CD4-positive, alpha-beta T cell treated with Interleukin-6 at 100 ng/mL for 8 hours (primary cell): Measurements from ENCODE around the gene LARP4B.

Experiments used
- DNase-seq: peaks from one replicate; pipeline ENCODE4 v3.0.0-alpha.2; 2020; ENCODE audit warnings: mixed read lengths, low spot score

Gene LARP4B

GRCh38 chr10:824946-825345 is 106.6 kb downstream of the LARP4B start:
- DNase-seq: no peak

DNA sequence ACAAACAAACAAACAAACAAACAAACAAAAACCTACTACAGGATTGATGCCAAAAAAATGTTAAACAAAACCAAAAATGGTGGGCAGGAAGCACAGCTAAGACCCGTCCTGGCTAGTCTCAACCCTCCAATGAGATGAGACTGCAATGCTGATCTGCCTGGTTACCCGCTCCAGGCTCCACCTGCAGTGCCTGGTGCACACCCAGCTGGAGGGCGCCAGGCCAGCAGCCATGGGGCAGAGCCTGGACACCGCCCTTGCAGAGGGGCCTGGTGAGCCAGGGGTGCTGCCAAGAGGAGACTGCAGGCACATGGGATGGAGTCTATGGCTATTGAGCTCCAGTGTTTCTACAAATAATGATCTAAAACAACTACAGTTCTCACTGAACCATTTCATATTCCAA is 107.0 kb downstream of the LARP4B start:
- no peak for DNase-seq

DNA sequence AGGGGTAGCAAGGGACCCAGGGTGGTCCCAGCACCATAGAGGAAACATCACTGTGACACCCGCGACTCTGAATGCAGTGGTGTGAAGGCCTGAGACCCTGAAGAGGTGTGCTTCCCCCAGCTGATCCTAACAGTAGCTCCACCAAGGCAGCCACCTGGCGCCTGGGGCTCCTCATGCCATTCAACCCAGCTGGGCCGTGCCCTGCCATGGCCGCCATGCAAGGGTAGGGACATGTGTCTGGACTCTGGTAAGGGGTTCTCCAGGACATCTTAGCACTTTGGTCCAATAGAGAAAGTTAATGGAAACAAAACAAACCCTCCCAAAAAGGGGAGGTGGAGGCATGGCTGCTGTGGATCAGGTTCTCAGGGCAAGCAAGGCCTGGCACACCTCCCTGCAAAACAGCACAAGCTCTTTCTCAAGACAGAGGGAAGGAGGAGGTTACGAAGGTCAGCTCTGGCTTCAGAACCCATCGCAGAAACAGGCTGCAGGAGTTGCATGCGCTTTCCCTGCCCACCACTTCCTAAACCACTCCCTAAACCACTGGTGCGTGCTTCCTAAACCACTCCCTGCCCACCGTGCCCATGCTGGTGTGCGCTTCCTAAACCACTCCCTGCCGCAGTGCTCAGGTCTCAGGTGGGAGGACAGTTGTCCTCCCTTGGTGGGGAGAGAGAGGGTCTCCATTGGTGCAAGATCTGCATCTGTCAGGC is 108.7 kb downstream of the LARP4B start:
- no peak for DNase-seq

DNA sequence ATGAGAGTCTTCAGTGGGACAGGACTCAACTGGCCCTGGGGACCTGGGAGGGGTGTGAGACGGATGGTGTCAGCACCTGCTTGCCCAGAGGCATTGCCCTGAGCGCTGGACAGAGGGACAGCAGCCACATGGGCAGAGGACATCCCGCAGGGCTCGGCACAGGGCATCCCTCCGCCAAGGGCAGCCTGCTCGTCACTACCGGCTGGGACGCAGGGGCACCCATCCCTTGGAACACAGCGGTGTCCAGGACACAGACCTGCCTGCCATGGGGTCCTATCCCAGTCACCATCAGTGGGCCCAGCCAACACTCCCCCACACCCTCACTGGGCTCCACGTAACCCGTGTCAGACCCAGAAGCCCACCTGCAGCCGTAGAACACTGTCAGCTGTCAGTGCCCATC is 109.3 kb downstream of the LARP4B start:
- no peak for DNase-seq

DNA sequence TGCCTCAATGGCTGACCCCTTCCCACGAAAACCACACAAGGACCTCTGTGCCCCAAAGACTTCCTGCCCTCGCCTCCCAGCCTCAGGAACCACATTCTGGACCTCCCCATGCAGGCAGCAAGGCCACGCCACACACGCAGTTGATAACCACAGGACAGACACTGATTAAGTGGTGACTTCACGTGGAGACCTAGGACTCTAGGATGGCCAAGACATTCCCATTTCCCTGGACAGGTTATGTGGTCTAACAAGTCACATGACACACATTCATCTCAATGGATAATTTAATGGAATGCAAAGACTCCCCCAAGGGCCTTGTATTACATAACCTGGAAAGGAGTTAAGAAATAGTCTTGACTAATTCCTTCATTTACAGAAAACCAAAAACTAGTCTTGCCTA is 110.2 kb downstream of the LARP4B start:
- no peak for DNase-seq

- DNase-seq: no peak
These were observed 111.7 kb downstream of the LARP4B start for GRCh38 chr10:819816-820215.

DNA sequence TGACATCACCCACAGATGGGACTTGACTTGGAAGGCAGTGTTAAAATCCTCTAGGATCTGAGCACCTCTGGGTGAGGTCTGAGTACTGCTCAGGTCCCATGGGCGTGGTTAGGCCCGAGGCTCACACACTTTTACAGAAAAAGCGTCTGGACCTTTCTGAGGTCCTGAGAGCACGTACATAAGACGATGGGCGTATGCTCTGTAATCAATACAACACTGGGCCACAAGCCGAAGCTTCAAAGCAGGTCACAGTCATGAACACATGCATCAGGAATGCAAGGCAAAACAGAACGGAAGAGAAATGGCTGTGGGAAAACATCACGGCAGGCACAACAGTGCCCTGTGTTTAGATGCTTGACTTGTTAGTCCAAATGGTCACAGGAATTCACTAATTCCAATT is 112.2 kb downstream of the LARP4B start:
- DNase-seq: no peak

DNA sequence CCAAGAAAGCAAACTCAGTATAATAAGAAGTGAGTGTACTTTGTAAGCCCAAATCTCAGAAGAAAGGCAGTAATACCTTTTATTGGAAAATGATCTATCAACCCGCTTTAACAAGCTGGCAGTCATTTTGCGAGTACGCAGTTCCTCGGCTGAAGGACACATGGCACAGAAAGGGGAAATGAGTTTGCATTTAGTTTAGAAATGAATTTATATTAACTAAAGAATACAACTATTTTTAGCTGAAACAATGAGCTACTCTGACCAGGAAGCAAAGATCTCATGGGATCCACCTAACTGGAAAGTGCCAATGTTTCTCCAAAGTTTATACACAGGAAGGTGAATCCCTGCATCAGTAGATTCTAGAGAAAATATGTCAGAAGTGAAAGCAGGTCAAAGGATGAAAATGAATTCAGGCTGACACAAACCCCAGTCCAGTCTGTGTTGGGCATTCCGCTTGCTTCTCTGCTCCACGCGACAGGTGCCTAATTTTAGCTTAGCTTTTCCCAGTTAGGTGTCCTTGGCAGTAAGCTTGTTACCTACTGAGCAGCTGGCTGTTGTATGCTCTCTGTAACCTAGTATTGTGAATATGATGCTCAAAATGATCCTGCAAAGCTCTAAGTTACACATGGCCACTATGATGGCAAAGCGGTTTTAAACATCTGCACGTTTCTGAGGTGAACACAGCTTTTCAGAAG is 112.8 kb downstream of the LARP4B start:
- DNase-seq: no peak

GRCh38 chr10:818010-818409 is 113.5 kb downstream of the LARP4B start:
- DNase-seq: no peak

DNA sequence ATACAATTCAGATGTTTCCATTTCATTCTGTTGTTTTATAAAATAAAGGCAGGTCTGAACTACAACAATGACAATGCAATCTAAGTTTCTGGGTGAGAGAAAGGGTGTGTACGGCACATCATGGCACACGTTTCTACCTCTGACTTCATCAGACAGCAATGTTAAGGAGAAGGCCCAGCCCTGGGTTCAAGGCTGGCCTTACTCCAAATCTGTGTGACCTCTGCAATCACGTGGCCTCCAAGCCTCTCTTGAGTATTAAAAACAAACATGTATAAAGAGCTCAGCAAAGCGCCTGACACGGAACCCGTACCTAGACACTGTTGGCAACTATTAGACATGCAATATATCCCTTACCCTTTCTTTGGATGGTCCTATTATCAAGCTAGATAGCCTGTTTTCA is 114.1 kb downstream of the LARP4B start:
- no peak for DNase-seq

DNA sequence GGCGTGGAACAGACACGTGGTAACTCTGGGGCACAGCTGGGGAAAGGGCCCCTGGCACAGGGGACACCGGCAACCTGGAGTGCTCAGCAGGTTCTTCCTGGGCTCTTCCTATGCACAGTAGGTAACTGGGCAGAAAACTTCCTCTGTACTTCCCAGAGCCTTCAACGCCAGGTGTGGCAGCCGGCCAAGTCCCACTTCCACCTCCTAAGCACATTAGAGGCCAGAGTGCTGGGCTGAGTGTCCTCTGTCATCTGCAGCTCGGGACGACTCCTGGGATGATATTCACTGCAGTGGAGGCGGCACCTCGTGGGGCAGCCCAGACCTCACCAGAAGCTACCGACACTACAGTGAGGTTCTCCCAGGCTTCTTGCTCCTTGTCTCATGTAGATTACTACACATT is 114.5 kb downstream of the LARP4B start:
- no peak for DNase-seq

DNA sequence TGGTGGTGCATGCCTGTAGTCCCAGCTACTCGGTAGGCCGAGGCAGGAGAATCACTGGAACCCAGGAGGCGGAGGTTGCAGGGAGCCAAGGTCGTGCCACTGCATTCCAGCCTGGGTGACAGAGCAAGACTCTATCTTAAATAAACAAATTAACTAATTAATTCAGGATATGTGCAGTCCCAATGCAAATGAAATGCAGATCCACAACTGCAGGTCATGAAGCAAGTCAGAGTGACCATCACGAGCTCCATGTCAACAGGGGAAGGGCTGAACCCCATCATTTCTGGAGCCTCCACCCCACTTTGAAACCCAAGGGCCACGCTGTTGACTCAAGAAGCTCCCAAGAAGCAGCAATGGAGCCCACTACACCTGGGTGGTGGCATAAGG is 115.4 kb downstream of the LARP4B start:
- DNase-seq: no peak

DNA sequence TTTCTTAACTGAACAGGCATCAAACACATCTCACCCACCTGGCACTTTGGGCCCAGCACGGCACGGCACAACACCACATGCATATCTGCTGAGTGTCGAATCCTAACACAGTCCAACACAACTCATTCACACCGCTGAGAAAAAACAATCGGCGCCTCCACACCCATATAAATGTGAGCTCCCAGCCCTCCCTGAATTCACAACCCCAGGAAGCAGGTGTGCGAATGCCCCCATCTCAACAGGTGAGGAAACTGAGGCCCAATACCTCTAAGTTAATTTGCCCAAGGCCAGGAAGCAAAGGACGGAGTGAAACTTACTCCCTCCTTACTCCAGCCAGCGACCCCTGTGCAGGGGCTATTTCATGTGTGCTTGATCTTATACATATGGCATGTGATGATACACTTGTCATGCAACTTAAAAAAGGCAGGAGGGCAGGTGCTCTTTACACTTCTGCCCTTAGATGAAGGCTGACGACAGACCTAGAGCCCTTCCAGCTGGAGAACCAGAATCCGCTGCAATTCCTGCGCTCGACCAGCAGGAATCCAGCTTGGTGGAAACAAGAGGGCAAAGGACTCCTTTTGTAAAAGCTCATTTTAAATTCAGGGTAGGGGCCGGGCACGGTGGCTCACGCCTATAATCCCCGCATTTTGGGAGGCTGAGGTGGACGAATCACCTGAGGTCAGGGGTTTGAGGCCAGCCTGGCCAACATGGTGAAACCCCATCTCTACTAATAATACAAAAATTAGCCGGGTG is 116.0 kb downstream of the LARP4B start:
- DNase-seq: no peak

GRCh38 chr10:814536-815302 is 116.8 kb downstream of the LARP4B start:
- DNase-seq: no peak

- no peak for DNase-seq
These were observed 118.2 kb downstream of the LARP4B start for GRCh38 chr10:813286-813685.

DNA sequence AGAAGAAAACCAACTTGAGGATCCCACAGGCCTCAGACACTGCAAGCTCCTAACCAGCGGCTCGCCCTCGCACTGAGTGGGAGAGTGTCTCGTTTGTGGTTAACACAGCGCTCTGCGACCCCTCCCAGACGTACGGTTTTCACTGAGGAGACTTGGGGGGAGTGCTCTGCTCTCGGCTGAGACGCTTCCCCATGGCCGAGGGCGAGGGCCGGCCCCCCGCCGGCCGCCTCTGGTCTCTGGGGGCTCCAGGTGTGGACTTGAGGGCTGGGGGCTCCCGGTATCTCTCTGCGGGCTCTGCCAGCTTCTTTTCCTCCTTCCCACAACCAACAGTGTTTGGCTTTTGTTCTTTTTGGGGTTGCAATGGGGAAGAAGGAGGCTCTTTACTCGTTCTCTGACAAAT is 118.7 kb downstream of the LARP4B start:
- DNase-seq: no peak

- no peak for DNase-seq
These were observed 119.9 kb downstream of the LARP4B start for GRCh38 chr10:811379-812175.

- no peak for DNase-seq
These were observed 121.1 kb downstream of the LARP4B start for GRCh38 chr10:810351-810846.

- DNase-seq: no peak
These were observed 121.7 kb downstream of the LARP4B start for GRCh38 chr10:809671-810350.

DNA sequence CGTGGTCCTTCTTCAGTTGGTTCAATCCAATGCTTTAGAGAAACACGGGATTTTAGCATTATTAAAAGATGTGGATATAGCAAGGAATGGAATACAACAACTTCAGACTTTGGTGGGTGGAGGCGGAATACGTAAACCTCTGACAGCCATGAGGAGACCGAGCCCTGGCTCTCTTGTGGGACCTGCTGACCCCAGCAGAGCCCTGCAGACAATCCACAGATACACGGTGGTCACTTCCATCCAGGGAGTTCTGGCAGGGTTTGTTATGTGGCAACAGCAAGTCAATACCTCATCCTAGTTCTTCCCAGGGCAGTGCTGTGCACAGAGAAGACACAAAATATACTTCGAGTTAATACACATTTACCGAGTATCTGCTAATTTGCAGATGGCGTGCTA is 123.5 kb downstream of the LARP4B start:
- DNase-seq: no peak
